A673 (cell line): ENCODE data around the gene SPDEF. TPM values are rescaled to one million over a fixed set of nuclear protein-coding genes. Genes with fewer than 3 reads are reported as not detected.

ENCODE experiments used
- BruUV-seq: library from RNA; stranded (reverse); fragments of 400-500 nt; replicated peaks from 2 replicates; lab custom pipeline; 2021; lab: Mats Ljungman, UMichigan
- CTCF ChIA-PET: fragments of 300-600 bp; sonication (Branson Sonifier 250); formaldehyde crosslinking; loops from one replicate; lab custom pipeline; 2022; ENCODE audit warnings: antibody characterized with exemption; lab: Charles Lee
- POLR2A ChIA-PET: fragments of 300-600 bp; sonication (Branson Sonifier 250); formaldehyde crosslinking; loops from one replicate; lab custom pipeline; 2022; ENCODE audit warnings: antibody characterized with exemption; ENCODE audit not compliant: low non-redundant PET; lab: Charles Lee
- DNase-seq: peaks from one replicate; pipeline ENCODE4 v3.0.0-alpha.2; 2015; ENCODE audit warnings: low spot score
- H3K27ac ChIP-seq: fragments of 200-600 bp; sonication (generic); 2 replicates; pipeline ENCODE4 v1.5.1; 2016; ENCODE audit warnings: mixed run types, low read depth, mild to moderate bottlenecking, mixed read lengths, antibody characterized with exemption, low read length; ENCODE audit not compliant: poor library complexity, severe bottlenecking
- H3K27me3 ChIP-seq: fragments of 200-600 bp; sonication (generic); replicated peaks from 2 replicates; pipeline ENCODE4 v1.6.1; 2017; ENCODE audit warnings: mixed run types, low read depth, mild to moderate bottlenecking, mixed read lengths, antibody characterized with exemption, low read length; ENCODE audit not compliant: insufficient read depth, poor library complexity
- H3K36me3 ChIP-seq: fragments of 200-600 bp; sonication (generic); 2 replicates; pipeline ENCODE4 v1.6.1; 2016; ENCODE audit warnings: mixed run types, mild to moderate bottlenecking, mixed read lengths, antibody characterized with exemption, low read length; ENCODE audit not compliant: insufficient read depth, poor library complexity, severe bottlenecking
- H3K4me1 ChIP-seq: fragments of 200-600 bp; sonication (generic); 2 replicates; pipeline ENCODE4 v1.6.1; 2017; ENCODE audit warnings: mixed run types, mild to moderate bottlenecking, mixed read lengths, antibody characterized with exemption, low read length; ENCODE audit not compliant: insufficient read depth, poor library complexity, severe bottlenecking
- H3K4me3 ChIP-seq: fragments of 200-600 bp; sonication (generic); 2 replicates; pipeline ENCODE4 v1.5.1; 2016; ENCODE audit warnings: low read depth, mixed run types, mild to moderate bottlenecking, mixed read lengths, low read length; ENCODE audit not compliant: poor library complexity, severe bottlenecking
- H3K9me3 ChIP-seq: fragments of 200-600 bp; sonication (generic); 2 replicates; pipeline ENCODE4 v1.6.1; 2016; ENCODE audit warnings: mixed run types, low read depth, mild to moderate bottlenecking, mixed read lengths, antibody characterized with exemption, low read length; ENCODE audit not compliant: poor library complexity, severe bottlenecking
- EZH2 ChIP-seq: fragments of 200-600 bp; sonication (generic); IDR thresholded peaks from 2 replicates; pipeline ENCODE4 v1.6.1; 2017; ENCODE audit warnings: borderline replicate concordance, low read depth, mild to moderate bottlenecking, mixed read lengths, antibody characterized with exemption, low read length; ENCODE audit not compliant: poor library complexity, severe bottlenecking
- intact Hi-C: fragments of 100-400 bp; cut with micrococcal nuclease; formaldehyde crosslinking; loops from one replicate; pipeline ENCODE4 v1.10.0; 2022; ENCODE audit not compliant: unreplicated experiment
- total RNA-seq: library from RNA; stranded (reverse); gene quantifications from 2 replicates; pipeline ENCODE4 v1.2.3, GENCODE V29; 2021
- TF ChIP-seq, protein P1 (sequence below): fragments of 300-800, 200-600 bp; sonication (generic); conservative IDR thresholded peaks from 2 replicates; pipeline ENCODE4 v1.5.1; 2017; ENCODE audit warnings: low read depth, mild to moderate bottlenecking, antibody characterized with exemption, low read length, moderate library complexity, mixed read lengths

SPDEF gene
- total RNA-seq, 1 experiment from 2014 or later, result not detected

DNA sequence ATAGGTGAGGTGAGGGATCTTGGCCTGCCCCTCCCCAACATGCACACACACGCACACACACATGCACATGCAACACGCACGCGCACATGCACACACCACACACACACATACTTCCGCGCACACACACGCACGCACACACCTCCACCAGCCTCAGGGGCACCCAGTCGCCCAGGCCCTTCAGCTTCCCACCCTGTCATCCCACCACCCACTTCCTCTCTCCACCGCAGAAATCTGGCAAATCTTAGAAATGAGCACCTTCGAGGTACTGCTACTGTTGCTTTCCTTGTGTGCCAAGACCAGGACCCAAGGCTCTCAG lies 1.2 kb downstream of the SPDEF start:
- BruUV-seq, result no TSS peak
- no peak for TF ChIP-seq EZH2
- TF ChIP-seq, protein P1, sequence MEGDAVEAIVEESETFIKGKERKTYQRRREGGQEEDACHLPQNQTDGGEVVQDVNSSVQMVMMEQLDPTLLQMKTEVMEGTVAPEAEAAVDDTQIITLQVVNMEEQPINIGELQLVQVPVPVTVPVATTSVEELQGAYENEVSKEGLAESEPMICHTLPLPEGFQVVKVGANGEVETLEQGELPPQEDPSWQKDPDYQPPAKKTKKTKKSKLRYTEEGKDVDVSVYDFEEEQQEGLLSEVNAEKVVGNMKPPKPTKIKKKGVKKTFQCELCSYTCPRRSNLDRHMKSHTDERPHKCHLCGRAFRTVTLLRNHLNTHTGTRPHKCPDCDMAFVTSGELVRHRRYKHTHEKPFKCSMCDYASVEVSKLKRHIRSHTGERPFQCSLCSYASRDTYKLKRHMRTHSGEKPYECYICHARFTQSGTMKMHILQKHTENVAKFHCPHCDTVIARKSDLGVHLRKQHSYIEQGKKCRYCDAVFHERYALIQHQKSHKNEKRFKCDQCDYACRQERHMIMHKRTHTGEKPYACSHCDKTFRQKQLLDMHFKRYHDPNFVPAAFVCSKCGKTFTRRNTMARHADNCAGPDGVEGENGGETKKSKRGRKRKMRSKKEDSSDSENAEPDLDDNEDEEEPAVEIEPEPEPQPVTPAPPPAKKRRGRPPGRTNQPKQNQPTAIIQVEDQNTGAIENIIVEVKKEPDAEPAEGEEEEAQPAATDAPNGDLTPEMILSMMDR, result no peak
- Histone ChIP-seq H3K4me3 (no peak overlapping the region), H3K36me3 (no peaks in the 10 kb centered on the region), H3K4me1 (no peaks in the 10 kb centered on the region), H3K9me3 (no peaks in the 10 kb centered on the region), H3K27ac (no peak overlapping the region), H3K27me3 (no peaks in the 10 kb centered on the region)
- ChIA-PET POLR2A (no interaction called here), CTCF (no interaction called here)
- intact Hi-C loops, result no loop called here
- DNase-seq, result no peak

DNA sequence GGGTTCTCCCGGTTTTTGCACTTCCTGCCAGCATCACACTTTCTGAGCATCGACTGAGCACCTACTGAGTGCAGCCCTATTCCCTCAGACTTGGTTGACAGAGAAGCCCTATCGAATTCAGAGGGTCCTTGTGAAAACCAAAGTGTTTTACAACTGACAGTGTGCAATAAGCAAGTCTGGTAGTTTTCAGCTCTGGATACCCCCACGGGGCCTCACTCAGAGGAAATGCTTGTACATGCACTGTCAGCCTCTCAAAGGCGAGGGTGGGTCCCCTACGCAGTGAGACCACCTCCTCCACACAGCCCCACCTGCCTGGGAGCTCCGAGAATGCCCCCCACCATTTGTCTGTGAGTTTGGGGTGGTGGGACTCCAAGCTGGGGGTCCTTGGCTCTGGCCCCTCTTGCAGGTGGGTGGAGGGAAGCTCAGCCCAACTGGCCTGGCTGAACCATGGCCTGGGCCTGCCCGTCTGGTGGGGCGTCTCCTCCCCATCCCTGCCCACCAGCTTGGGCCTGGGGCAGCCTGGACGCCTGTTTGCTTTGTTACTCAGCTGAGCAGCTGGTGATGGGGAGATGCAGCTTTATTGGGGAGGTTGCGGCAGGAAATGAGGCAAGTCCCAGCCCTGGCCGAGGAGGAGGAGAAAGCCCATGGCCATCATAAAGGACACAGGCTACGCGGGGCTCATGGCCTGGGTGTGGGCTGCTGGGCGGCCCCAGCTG lies 1.7 kb downstream of the SPDEF start:
- intact Hi-C loops, result no loop called here
- no peaks in the 10 kb centered on the region for H3K27me3 ChIP-seq
- DNase-seq, result no peak
- POLR2A ChIA-PET, result no interaction called here
- H3K4me3 ChIP-seq, result no peak overlapping the region
- TF ChIP-seq, protein P1, result no peak
- no peak for TF ChIP-seq EZH2
- no peaks in the 10 kb centered on the region for H3K4me1 ChIP-seq
- CTCF ChIA-PET, result no interaction called here
- H3K36me3 ChIP-seq, result no peaks in the 10 kb centered on the region
- no peaks in the 10 kb centered on the region for H3K9me3 ChIP-seq
- no TSS peak for BruUV-seq
- H3K27ac ChIP-seq, result no peak overlapping the region

DNA sequence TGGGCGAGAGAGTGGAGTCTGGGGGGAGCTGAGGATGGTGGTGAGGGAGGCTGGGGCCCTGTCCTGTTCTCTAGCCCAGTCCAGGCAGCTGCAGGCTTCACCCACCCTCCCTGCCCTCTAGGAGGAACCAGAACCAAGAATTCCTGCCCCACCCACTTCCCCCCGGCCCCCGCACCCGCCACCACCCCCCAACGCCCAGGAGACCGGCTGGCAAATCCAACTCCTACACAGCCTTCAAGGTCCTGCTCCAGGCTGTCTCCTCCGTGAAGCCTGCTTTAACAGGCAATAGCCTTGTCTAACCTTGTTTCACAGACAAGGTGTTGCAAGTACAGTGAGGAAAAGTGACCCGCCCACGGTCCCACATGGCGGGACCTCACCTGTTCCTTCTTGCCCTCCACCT lies 2.4 kb downstream of the SPDEF start:
- DNase-seq, result no peak
- H3K4me1 ChIP-seq, result no peaks in the 10 kb centered on the region
- intact Hi-C loops, result no loop called here
- H3K4me3 ChIP-seq, result no peak overlapping the region
- no peak for TF ChIP-seq EZH2
- TF ChIP-seq, protein P1, result no peak
- H3K9me3 ChIP-seq, result no peaks in the 10 kb centered on the region
- BruUV-seq, result no TSS peak
- POLR2A ChIA-PET, result no interaction called here
- no peaks in the 10 kb centered on the region for H3K36me3 ChIP-seq
- no peaks in the 10 kb centered on the region for H3K27me3 ChIP-seq
- no peak overlapping the region for H3K27ac ChIP-seq
- CTCF ChIA-PET, result no interaction called here
